Uterus (tissue), 4 donors: ENCODE data around the gene SYCP2. TPM values are rescaled to one million over a fixed set of nuclear protein-coding genes. Genes with fewer than 3 reads are reported as not detected.

Source experiments
- DNase-seq, 2 donors: peaks; one replicate each; pipeline ENCODE4 v3.0.0-alpha.2; 2019 to 2020
- H3K27ac ChIP-seq, 2 donors: fragments of 200-600 bp; sonication (generic); 1 replicate in 1 of 2; 2 replicates in 1 of 2; pipeline ENCODE4 v1.5.1; 2016 to 2018
- H3K27me3 ChIP-seq, 2 donors: fragments of 200-600 bp; sonication (generic); one replicate each; pipeline ENCODE4 v1.5.1; 2018 to 2019; ENCODE audit warnings: control low read depth in 1 of 2
- H3K36me3 ChIP-seq, 2 donors: fragments of 200-600 bp; sonication (generic); one replicate each; pipeline ENCODE4 v1.5.1; 2019; ENCODE audit warnings: control low read depth in 1 of 2
- H3K4me1 ChIP-seq, 2 donors: fragments of 200-600 bp; sonication (generic); one replicate each; pipeline ENCODE4 v1.5.1; 2018 to 2019; ENCODE audit warnings: control low read depth in 1 of 2
- H3K4me3 ChIP-seq, 2 donors: fragments of 200-600 bp; sonication (generic); 1 replicate in 1 of 2; 2 replicates in 1 of 2; pipeline ENCODE4 v1.5.1; 2018 to 2019; ENCODE audit warnings: mild to moderate bottlenecking in 1 of 2
- H3K9me3 ChIP-seq, 2 donors: fragments of 200-600 bp; sonication (generic); one replicate each; pipeline ENCODE4 v1.5.1; 2019; ENCODE audit warnings: control low read depth in 1 of 2
- POLR2A ChIP-seq, 2 donors: fragments of 450-650 bp; IDR thresholded peaks; one replicate each; pipeline ENCODE4 v1.6.1; 2016; ENCODE audit warnings: antibody characterized with exemption in 2 of 2, mild to moderate bottlenecking in 1 of 2, moderate library complexity in 1 of 2
- intact Hi-C: fragments of 100-400 bp; cut with DNase I; formaldehyde crosslinking; loops from one replicate; pipeline ENCODE4 v1.15.1; 2023; ENCODE audit warnings: low total_unique reads
- total RNA-seq, 4 donors: library from RNA; depleted of rRNA in 3 of 4; stranded (reverse); fragments of >200 nt in 3 of 4; gene quantifications; one replicate each; pipeline versions ENCODE4 v1.1.0 to v1.2.4, GENCODE V29; 2014 to 2023
- TF ChIP-seq, protein P1 (sequence below), 4 experiments: fragments of 200-600 bp in 2 of 4; fragments of 450-650 bp in 2 of 4; sonication (generic) in 2 of 4; IDR thresholded peaks; one replicate each; pipeline ENCODE4 v1.5.1; 2016 to 2019; ENCODE audit warnings: antibody characterized with exemption in 4 of 4, mild to moderate bottlenecking in 2 of 4, moderate library complexity in 1 of 4
- donor health status: DM: yes; HTN: yes; CAD: no.

Gene SYCP2
- total RNA-seq, 4 donors from 2014 or later: 1.2 to 22.5 (median 6.6) TPM

DNA sequence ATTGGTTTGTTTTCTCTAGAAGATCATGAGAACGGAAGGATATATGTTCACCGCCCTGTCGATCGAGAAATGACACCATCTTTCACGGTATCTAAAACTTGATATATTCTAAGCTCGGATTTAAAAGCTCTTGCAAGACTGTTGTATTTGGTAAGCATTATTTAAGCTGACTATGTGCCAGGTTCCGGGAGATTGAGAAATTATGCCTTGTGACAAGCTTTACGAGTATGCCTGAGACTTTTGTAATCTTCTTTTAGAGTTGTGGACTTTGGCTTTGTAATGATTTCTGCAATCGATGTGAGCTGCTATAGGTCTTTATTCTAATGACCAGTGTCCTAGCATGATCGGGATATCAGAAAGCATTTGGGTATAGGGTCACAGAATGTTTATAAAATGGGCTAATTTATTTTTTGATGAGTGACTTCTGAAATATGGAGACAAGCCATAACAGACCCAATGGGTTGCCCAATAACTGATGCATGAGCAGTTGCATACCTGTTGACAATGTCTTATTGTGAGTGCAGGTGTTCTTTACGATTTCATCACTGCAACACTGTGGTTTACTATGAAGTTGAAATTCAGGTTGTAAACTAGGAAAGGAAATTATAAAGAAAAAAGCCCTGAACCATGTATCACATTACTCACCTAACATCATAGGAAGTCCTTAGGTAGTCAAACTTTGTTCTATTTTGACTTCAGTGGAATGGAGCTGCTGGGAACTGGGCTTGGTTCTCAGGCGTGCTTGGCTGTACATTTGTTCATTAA lies 38.8 kb upstream of the SYCP2 start:
- no peak overlapping the region for H3K27ac ChIP-seq
- no peak for DNase-seq
- no peaks in the 10 kb centered on the region for H3K9me3 ChIP-seq
- H3K36me3 ChIP-seq: no peaks in the 10 kb centered on the region
- H3K4me3 ChIP-seq: no peak overlapping the region
- TF ChIP-seq POLR2A (IDR thresholded peaks at IDR 0.05): no peak
- TF ChIP-seq, protein P1, sequence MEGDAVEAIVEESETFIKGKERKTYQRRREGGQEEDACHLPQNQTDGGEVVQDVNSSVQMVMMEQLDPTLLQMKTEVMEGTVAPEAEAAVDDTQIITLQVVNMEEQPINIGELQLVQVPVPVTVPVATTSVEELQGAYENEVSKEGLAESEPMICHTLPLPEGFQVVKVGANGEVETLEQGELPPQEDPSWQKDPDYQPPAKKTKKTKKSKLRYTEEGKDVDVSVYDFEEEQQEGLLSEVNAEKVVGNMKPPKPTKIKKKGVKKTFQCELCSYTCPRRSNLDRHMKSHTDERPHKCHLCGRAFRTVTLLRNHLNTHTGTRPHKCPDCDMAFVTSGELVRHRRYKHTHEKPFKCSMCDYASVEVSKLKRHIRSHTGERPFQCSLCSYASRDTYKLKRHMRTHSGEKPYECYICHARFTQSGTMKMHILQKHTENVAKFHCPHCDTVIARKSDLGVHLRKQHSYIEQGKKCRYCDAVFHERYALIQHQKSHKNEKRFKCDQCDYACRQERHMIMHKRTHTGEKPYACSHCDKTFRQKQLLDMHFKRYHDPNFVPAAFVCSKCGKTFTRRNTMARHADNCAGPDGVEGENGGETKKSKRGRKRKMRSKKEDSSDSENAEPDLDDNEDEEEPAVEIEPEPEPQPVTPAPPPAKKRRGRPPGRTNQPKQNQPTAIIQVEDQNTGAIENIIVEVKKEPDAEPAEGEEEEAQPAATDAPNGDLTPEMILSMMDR (IDR thresholded peaks at IDR 0.05): no peak
- intact Hi-C loops: no loop called here
- no peaks in the 10 kb centered on the region for H3K4me1 ChIP-seq
- H3K27me3 ChIP-seq: no peaks in the 10 kb centered on the region

GRCh38 chr20:59971428-59971827 lies 38.0 kb upstream of the SYCP2 start:
- Histone ChIP-seq H3K4me3 (no peak overlapping the region), H3K9me3 (no peaks in the 10 kb centered on the region), H3K4me1 (no peaks in the 10 kb centered on the region), H3K27me3 (no peaks in the 10 kb centered on the region), H3K27ac (no peak overlapping the region), H3K36me3 (no peaks in the 10 kb centered on the region)
- TF ChIP-seq POLR2A (IDR thresholded peaks at IDR 0.05): no peak
- TF ChIP-seq, protein P1 (IDR thresholded peaks at IDR 0.05): no peak
- no peak for DNase-seq
- intact Hi-C loops: no loop called here

DNA sequence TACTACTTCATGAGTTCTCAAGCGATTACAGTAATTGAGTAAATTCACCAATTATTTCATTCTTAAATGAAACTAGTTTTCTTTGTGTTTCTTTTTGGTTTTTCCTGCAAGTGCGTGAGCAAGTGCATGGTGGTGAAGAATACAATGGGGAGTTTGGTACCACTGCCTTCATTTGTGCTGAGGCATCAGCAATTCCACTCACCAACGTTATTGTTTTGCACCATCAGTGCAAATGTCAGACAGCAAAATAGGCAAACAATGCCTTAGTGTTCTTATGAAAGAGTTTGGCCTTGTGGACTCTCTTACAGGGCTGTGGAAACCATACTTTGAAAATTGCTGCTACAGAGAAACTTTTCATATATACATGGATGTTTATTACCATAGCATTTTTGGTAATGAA lies 33.0 kb upstream of the SYCP2 start:
- Histone ChIP-seq H3K4me3 (no peak overlapping the region), H3K4me1 (no peaks in the 10 kb centered on the region), H3K27me3 (no peaks in the 10 kb centered on the region), H3K36me3 (no peaks in the 10 kb centered on the region), H3K9me3 (no peaks in the 10 kb centered on the region), H3K27ac (no peak overlapping the region)
- no peak for DNase-seq
- intact Hi-C loops: no loop called here
- TF ChIP-seq, protein P1 (IDR thresholded peaks at IDR 0.05): no peak
- no peak for TF ChIP-seq POLR2A (IDR thresholded peaks at IDR 0.05)

DNA sequence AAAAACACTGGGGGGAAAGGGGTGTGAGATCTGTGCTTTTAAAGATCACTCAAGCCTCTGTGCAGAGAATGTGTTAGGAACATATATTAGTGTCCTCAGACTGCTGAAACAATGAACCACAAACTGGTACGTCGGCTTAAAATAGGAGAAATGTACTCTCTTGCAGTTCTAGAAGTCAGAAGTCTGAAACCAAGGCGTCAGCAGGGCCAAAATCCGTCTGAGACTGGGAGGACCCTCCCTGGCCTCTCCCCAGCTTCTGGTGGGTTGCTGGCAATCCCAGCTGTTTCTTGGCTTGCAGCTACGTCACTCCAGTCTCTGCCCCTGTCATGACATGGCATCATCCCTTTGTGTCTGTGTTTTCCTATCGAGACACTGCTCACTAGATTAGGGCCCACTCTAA lies 28.7 kb upstream of the SYCP2 start:
- Histone ChIP-seq H3K9me3 (no peaks in the 10 kb centered on the region), H3K27me3 (no peaks in the 10 kb centered on the region)
- intact Hi-C loops: no loop called here

GRCh38 chr20:59961423-59961822 lies 28.0 kb upstream of the SYCP2 start:
- H3K9me3 ChIP-seq: no peaks in the 10 kb centered on the region
- no peaks in the 10 kb centered on the region for H3K36me3 ChIP-seq
- intact Hi-C loops: no loop called here
- no peaks in the 10 kb centered on the region for H3K4me1 ChIP-seq
- no peaks in the 10 kb centered on the region for H3K27me3 ChIP-seq
- no peak overlapping the region for H3K27ac ChIP-seq
- TF ChIP-seq, protein P1 (IDR thresholded peaks at IDR 0.05): no peak
- TF ChIP-seq POLR2A (IDR thresholded peaks at IDR 0.05): no peak
- no peak for DNase-seq
- no peak overlapping the region for H3K4me3 ChIP-seq

More for the DNA sequence above, 28.7 kb upstream of the SYCP2 start:
- no peaks in the 10 kb centered on the region for H3K36me3 ChIP-seq
- H3K4me1 ChIP-seq: no peaks in the 10 kb centered on the region
- H3K4me3 ChIP-seq: no peak overlapping the region
- DNase-seq: no peak
- TF ChIP-seq, protein P1 (IDR thresholded peaks at IDR 0.05): no peak
- no peak for TF ChIP-seq POLR2A (IDR thresholded peaks at IDR 0.05)
- no peak overlapping the region for H3K27ac ChIP-seq
